GM21737 (cell line): Measurements from ENCODE around the gene FIBP.

Experiments used
- ATAC-seq: cut with Tn5 transposase; IDR thresholded peaks from one replicate; pipeline ENCODE4 v1.9.1; 2021; ENCODE audit warnings: mild to moderate bottlenecking, moderate library complexity; ENCODE audit not compliant: unreplicated experiment

FIBP gene

DNA sequence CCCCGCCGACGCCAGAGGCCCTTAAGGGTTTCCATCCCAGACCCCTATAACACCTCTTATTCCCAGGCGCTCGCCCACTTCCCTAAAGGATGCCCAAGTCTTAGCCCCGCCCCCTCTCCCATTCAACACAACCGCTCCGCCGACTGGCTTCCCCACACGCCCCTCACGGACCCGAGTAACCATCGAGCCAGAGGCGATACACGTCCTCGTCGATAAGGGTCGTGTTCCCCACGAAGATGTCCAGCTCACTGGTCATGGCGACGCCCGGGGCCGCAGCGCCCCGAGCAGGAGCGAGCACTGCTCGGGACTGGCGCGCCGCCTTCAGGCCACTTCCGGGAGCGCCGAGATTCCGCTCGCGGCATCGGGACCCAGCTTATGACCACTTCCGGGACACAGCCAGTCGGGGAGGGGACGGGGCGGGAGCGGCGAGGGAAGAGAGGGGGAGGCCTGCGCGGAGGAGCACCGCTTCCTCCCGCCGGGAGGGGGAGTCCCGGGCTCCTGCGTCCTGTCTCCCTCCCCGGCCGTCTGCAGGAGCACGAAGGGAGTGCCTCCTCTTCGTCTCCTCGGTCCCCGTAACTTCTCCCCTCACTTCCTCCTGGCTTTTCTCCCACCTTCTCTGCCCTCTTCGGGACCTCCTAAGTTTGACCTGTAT lies at the start of gene FIBP:
Gene FIBP, minus strand, starts transcription at position 309 of the 652 bp plus-strand sequence. Its CDS starts 53 bp downstream, at position 256.
- ATAC-seq: peak; percentile 42

DNA sequence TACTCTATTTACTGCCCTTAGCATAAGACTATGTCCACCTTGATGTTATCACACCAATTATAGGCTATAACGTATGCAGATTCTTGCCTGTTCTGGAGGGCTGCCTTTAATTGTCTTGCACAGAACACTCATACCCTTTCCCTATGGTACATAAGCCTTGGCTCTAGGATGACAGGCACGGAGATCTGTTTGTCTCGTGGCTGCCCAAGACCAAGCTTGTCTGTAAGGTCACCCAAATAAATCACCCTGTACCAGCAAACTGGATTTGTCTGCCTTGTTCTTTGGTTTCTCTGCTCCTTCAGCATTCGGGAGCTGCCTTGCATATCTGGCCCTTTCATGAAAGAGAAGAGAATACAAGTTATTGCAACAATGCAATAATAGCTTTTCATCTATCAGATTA lies 49.5 kb upstream of the FIBP start:
- ATAC-seq: no peak

DNA sequence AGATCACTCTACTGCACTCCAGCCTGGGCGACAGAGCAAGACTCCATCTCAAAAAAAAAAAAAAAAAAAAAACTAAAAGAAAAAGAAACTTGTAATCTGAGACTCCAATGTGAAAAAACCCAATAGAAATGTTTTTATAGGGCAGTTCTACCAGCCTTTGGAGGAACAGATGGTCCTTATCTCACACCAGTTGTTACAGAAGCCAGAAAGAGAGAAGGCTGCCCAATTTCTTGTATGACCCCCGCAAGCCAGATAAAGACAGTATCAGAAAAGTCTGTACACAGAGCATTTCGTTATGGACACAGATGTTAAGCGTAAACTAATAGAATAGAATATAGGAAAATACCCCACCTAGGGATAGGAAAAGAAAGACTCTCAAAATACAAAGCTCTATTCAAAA lies 45.7 kb upstream of the FIBP start:
- ATAC-seq: no peak

DNA sequence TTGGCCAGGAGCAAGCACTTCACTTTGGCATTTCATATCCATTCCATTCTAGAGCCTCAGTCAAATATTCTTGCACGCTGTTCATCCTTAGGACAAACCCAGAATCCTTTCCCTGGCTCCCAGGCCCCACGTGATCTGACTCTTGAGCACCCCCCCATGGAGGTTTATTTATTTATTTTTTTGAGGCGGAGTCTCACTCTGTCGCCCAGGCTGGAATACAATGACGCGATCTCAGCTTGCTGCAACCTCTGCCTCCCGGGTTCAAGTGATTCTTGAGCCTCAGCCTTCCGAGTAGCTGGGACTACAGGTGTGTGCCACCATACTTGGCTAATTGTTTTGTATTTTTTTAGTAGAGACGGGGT lies 44.3 kb upstream of the FIBP start:
- no peak for ATAC-seq

DNA sequence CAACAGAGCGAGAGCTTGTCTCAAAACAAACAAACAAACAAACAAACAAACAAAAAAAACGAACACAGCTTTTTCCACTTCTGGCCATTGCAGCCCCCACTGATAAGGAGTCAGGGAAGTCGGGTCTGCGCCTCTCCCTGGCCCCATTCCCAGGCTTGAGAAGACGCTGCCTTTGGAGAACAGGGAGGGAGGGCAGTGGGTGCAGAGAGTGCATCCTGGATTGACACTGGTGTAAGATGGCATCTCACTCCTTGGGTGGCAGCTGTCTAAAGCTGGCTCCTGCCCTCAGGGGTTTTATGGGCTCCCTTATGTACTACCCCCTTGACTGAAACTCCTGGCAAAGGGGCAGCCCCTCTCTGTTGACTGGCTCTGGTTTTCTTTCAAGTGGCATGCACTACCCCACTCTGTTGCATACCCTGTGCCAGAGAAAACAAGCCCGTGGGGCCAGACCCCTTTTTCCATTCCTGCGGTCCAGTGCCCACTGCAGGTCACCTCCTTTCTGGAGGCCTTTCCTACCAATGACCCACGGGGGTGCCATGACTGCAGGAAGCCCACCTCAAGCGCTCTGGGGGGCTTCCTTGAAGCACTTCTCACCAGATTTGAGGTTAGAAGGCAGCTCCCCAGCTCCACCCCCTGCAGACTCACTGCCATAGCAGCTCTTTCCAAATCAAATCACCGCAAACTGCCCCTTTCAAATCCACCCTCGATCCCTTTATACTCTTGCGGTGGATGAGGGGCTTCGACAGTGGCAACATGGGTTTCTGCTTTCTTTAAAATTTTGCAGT lies 43.7 kb upstream of the FIBP start:
- ATAC-seq: no peak

DNA sequence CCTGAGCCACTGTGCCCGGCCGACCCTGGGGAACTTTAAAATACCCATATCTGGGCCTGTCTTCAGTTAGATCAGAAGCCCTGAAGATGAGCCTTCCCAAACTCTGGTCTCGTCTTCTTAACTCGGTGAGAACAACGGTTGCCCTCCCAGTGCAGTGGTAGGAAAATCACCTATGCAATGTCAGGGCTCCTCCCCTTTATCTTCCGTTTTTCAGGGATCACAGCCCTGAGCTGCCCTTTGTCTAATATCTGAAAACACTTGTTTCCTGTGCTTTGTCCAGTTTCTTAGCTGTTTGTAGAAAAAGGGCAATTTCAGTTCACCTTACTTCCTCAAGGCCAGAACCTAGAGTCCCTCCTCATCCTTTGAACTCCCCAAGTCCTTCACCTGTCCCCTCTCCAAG lies 40.4 kb upstream of the FIBP start:
- ATAC-seq: no peak

DNA sequence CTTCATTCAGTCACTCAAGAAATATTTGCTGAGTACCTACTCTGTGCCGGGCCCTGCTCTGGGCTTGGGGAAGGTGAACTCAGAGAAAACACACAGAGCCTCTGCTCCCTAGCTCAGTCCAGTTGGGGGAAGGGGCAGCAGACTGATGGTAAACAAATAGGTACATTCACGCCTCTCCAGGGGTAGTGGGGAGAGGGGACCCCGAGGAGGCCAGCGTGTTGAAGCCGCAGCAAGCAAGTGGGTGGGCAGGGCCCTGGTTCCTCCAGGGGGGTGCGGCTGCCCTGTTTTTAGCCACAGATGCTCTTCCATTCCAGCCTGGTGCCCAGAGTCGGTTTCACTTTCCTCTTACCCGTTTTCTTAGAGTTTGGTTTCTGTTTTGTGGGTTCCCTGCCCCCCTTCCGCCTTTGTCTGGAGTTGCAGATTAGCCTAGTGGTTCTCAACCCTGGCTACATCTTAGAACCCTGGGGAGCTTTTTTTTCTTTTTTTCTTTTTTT lies 39.7 kb upstream of the FIBP start:
- ATAC-seq: peak; percentile 66

DNA sequence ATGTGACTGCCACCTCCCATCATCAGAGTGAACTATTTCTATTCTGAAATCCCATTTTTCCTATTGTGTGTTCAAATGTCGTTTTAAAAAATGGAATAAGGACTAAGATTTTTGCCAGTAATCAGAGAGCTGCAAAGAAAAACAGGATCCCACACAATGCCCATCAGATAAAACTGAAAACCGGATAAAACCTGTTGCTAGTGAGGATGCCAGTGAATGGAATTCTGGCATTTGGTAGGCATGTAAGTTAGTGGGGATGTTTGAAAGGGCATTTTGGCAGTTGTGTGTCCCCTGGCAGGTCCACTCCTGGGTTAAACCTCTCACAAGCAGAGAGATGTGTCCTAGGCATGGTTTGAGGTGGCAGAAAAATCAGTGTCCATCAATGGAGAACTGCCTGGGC lies 37.1 kb upstream of the FIBP start:
- no peak for ATAC-seq

DNA sequence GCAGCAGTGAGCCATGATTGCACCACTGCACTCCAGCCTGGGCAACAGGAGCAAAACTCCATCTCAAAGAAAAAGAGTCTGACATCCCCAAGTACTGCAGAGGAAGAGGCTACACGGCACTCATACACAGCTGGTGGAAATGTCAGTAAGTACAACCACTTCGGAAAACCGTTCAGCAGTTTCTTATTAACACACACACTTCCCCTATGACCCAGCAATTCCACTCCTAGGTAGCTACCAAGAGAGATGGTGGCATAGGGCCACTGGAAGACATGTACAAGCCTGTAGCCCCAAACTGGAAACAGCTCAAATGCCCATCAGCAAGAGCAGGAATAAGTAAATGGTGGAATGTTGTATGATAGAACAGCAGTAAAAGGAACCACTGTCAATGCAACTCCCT lies 34.3 kb upstream of the FIBP start:
- ATAC-seq: no peak

DNA sequence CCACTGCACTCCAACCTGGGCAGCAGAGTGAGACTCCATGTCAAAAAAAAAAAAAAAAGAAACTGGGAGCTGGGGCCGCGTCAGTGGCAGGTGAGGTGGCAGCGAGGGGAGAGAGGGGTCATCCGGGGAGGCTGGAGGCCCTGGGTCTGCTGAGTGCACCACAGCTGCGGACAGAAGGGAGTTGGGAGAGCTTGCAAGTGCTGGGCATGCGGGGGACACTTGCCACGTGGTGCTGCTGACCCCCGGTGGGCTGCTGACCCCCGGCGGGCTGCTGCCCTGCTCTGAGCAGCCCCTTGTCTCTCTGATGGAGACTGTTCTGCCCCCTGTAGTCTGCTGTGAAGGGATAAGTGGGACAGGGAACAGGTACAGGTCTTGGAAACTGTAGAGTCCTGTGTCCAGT lies 33.6 kb upstream of the FIBP start:
- no peak for ATAC-seq

DNA sequence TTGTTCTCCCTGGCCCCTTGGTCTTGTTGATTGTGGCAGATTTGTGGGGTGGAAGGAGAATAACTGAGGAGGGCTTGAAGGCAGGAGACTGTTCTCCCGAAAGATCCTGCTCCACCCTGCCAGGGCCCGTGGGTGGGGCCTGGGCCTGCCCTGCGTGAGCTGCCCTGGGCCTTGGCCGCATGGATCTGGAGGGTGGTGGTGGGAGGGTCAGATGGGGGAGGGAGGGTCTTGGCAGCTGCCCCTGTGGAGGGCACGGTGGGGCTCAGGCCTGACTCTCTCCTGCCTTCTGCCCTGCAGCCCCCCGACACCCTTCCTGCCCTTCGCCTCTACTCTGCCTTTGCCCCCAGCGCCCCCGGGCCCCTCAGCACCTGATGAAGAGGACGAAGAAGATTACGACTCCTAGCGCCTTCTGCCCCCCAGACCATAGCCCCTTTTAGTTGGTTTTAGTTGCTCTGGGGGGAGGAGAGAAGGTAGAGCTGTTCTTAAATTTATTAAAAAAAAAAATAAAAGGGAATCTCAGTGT lies 32.8 kb upstream of the FIBP start:
- ATAC-seq: no peak

DNA sequence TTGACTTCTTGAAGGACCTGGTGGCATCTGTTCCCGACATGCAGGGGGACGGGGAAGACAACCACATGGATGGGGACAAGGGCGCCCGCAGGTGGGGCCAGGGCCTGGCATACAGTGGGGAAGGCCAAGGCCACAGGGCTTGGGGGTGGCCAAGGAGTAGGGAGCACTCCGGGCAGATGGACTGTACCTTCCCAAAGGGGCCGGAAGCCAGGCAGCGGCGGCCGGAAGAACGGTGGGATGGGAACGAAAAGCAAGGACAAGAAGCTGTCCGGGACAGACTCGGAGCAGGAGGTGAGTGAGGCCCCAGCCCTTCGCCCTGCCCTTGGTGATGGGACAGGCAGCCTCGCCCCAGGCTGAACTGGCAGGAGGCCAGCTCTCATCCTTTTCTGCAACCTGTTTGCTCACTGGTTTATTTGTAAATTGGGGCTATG lies 32.1 kb upstream of the FIBP start:
- no peak for ATAC-seq

DNA sequence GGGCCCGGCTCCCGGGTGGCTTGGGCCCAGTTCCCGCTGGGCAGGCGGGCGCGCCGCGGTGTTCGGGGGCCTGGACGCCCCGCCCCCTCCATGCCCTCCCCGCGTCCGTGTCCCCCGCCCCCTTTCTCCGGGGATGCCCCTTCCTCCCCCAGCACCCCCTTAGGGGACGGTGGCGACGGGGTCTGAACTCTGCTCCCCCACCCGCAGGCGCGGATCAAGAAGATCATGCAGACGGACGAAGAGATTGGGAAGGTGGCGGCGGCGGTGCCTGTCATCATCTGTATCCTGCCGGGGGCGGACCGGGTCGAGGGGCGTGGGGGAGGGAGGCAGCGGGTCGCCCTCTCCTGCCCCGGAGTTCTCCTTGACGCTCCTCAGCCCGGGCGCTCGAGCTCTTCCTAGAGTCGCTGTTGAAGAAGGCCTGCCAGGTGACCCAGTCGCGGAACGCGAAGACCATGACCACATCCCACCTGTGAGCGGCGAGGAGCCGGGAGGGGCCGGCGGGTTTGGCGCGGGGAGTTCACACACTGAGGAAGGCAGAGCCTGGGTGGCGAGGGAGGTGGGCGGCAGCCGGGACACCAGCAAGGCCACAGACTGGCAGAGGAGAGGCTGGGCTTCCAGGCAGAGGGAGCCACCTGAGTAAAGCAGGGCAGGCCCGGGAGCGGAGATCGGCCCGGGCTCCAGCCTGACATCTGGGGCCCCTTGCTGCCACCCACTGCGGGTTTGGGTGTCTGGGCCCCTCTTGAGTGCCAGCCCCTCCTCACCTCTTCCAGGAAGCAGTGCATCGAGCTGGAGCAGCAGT lies 31.5 kb upstream of the FIBP start:
- ATAC-seq: peak; percentile 22

DNA sequence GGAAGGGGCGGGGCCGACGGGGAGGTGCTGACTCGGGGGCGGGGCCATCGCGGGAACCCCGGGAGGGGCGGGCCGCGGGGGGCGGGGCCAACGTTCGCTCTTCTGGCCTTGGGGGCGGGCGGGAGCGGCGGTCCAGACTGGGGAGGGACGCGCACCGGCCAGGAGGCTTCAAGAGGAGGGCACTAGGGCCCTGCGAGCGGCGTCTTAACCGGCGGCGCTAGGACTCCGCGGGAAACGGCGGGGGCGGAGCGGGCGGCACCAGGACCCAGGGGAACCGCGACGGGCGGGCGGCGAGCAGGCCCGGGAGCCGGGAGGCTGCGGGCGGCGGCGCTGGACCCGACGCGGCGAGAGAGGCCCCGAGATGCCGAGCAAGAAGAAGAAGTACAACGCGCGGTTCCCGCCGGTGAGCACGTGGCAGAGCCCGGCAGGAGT lies 30.9 kb upstream of the FIBP start, which contains the start of gene DRAP1:
Gene DRAP1, plus strand, starts transcription at position 286 of the 432 bp plus-strand sequence. Its CDS starts 76 bp downstream, at position 362.
- peak; percentile 77 for ATAC-seq

DNA sequence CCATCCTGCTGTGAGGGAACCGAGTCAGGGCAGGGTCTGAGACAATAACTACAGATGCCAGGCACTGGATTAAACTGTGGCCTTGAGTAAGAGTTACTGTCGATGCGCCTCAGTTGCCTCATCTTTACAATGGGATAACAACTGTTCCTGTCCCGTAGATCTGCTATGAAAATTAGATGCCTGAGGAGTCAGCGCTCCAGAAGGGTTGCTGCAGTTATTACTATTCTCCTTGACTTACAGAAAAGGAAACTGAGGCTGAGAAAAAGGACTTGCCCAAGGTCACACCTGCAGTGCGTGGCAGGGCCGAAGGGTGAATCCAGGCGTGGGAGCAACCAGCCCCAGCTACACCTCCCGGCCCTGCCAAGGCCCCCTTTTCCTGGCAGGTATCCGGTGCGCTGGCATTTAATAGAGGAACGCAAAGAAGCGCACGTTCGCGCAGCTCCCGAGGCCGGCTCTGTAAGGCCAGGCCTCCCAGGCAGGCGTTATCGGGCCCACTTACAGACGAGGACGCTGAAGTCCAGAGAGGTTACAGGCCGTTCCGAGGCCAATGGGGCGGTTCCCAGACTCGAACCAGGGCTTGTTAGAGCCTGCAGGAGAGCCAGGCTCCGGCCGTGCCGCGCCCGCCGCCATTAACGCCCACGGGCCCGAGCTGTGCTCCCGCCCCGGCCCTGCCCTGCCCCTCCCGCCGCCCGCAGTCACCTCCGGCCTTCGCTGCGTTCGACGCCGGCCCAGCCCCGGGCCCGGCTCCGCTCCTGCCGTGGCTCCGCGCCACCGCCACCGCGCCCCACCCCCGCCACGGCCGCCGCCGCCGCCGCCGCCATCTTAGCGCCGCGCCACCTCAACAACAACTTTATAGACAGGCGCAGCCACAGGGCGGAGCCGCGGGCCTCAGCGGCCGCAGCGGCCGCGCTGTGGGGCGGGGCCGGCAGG lies 30.2 kb upstream of the FIBP start, which contains the start of gene C11orf68:
Gene C11orf68, minus strand, starts transcription at position 852 of the 930 bp plus-strand sequence. Its CDS starts 31 bp downstream, at position 821.
- peak; percentile 47 for ATAC-seq

DNA sequence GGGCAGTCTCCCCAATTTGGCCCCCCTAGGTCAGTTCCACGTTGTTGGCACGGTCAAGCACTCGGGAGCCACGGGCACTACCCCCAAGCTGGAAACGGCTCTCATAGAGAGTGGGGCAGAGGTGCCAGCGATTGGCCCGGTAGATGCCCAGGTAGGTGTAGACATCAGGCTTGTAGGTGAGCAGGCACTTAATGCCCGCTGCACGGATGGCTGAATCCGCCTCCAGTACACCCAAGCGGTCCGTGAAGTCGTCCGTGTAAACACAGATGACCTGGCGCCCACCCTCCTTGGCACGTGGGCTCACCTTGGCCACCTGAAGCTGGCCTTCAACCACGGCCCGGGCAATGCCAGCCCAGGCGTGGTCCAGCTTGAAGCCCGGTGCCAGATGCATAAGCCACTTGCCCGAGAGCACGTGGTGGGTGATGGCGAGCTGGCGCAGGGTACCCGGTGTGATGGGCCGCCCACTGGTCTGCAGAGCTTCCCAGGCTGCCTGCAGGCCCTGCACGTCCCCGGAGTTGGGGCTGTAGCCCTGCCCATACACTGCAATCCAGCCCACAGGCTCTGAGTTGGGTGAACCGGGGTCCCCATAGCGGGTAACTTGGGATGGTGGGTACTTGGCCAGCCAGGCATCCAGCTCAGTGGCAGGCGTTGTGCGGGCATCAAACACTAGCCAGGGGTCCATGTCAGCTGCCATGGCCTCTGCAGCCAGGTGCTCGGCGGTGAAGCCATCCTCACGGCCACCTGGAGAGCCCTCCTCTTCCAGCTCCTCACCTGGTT lies 29.4 kb upstream of the FIBP start:
- ATAC-seq: no peak

DNA sequence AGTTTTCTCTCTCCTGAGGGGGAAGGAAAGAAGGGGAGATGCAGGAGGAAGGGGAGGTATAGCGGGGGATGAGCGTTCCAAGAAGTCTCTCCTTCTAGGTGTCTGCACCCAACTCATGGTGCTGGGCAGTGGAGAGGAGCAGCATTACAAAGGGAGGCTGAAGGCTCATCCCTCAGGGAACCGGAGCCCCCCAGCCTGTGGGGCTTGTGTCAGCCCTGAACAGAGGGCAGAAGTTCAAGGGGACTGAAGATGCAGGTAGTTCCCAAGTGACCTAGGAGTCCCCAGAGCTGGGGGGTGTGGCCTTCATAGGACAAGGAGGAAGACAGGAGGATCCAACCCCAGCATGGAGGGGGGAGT lies 28.8 kb upstream of the FIBP start:
- no peak for ATAC-seq

DNA sequence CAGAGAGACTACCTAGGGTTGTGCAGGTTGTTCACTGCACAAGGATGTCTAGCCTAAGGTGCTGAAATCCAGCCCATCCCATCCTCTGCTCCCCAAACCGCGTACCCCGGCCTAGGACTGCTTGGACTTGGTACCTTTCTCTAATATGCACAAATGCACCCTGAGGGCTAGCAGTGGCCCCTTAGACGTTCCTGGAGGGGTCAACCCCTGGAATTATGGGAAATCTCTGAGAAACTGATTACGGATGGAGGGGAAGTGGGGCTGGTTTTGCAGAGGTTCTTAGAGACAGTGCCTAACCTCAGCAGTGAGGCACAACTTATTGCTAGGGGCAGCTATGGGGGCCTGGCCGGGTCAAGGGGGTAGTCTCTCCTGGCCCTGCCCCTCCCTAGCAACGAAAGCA lies 28.1 kb upstream of the FIBP start:
- no peak for ATAC-seq

DNA sequence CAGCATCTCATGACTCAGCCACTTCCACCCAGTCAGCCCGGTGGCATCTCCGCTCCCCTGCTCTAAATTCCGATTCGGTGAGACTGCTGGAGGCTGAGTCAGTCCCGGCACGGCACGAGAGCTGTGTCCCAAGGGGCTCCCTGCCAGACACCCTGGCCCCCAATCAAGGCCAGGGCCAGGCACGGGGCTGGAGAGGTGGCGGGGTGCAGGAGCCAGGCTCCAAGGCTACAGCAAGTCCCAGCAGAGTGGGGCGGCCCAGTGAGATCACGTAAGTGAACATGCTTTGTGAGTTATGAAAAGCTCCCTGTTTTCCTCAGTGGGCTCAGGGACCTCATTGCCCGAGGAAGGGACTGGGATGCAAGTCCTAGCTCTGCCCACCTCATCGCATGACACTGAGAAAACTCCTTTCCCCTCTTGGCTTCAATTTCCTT lies 27.6 kb upstream of the FIBP start:
- no peak for ATAC-seq
